ES-I3 (cell line): Measurements from ENCODE around the gene CCDC9.

Experiments used
- H3K36me3 ChIP-seq: 2 replicates; pipeline ENCODE4 v1.6.1; 2013; ENCODE audit warnings: mild to moderate bottlenecking, low read length, control low read depth, moderate library complexity; ENCODE audit not compliant: insufficient read depth
- H3K4me1 ChIP-seq: 2 replicates; pipeline ENCODE4 v1.6.1; 2013; ENCODE audit warnings: mild to moderate bottlenecking, control low read depth, low read length; ENCODE audit not compliant: insufficient read depth
- H3K9ac ChIP-seq: 2 replicates; pipeline ENCODE4 v1.6.1; 2013; ENCODE audit warnings: low read depth, mild to moderate bottlenecking, low read length, moderate library complexity
- H3K9me3 ChIP-seq: 2 replicates; pipeline ENCODE4 v1.6.1; 2013; ENCODE audit warnings: mild to moderate bottlenecking, low read length, moderate library complexity; ENCODE audit not compliant: control insufficient read depth, insufficient read depth

The CCDC9 gene

DNA sequence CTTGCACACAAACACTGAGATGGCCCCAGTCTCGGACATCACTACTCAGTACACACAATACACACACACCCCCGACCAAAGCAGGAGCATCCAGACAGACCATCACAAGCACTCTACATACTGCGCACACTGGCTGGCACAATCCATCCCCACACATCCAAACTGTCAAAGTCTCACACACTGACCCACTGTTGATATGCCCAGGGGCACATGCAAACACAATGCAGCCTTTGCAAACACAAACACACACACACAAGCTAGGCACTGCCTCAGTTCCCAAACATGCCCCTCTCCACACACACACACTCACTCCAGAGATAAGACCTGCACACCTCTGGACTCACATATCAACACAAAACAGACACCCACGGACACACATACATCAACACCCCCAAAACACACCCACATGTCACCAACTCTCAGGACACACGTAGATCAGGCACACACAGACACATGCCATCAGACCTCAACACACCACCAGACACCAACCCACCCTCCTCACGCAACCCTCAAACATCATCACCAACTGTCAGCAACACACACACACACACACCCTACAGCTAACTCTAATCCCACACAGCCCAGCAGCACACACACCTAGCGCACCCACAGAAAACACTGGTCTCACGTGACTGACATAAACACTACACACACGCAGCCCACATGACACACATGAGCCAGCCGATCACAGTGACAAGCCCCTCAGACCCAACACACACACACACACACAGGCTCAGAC lies 27.2 kb upstream of the CCDC9 start:
- H3K36me3 ChIP-seq = peaks cover 7% of the 10 kb centered on the region
- H3K4me1 ChIP-seq = peaks cover 14% of the 10 kb centered on the region
- no peaks in the 10 kb centered on the region for H3K9me3 ChIP-seq
- H3K9ac ChIP-seq = peak overlapping the region; percentile 75

DNA sequence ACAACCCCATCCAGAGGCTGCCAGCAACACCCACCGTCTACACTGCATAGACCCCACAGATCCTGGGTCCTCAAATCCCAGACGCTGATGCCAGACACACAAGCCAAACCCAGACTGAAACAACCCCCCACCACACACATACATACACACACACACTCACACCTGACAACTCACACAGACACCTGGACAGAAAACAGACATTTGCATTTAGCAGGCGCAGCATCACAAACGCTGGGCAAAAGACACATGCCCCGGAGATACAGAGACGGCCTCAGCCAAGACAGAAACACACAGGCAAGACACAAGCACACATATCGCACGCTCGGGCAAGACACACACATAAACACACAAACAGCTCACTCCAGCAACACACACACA lies 26.7 kb upstream of the CCDC9 start:
- Histone ChIP-seq H3K9me3 (no peaks in the 10 kb centered on the region), H3K36me3 (peaks cover 7% of the 10 kb centered on the region), H3K4me1 (peaks cover 14% of the 10 kb centered on the region), H3K9ac (peak overlapping the region; percentile 75)

DNA sequence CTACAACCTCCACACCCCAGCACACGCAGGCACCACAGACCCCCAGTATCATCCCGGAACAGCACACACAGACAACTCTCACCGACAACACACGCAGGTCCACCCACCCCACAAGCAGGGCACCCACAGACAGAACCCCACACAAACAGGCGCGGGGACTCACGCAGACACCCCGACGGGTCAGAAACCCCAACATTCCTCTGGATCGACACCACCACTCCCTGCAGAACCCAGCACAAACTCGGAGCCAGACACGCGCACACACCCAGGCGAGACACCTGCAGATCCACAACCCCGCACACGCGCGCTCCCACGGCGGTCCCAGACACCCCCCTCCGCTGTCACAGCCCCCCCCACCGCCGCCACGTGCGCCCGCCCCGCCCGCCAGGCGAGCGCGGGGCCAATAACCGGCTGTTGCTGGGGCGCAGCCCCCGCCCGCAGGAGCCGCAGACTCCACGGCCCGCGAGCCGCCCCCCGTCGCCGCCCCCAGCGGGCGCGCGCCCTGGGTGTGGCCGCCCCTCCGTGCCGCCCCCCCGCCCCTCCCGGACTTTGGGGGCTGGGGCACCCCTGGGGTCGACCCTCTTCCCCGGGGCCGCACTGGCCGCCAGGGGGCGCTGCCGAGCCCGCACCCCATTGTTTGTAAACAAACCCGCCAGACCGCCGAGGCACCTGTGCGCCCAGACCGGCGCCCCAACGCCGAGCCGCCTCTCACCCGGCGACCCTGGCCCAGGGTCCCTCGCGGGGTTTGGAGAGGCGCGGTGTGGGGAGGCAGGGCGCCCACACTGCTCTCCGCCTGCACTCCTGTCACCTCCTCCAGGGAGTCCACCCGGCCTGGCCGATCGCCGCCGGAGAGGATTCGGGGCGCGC lies 26.0 kb upstream of the CCDC9 start:
- Histone ChIP-seq H3K9me3 (no peaks in the 10 kb centered on the region), H3K36me3 (peaks cover 4% of the 10 kb centered on the region), H3K4me1 (peaks cover 14% of the 10 kb centered on the region), H3K9ac (peak overlapping the region; percentile 75)

DNA sequence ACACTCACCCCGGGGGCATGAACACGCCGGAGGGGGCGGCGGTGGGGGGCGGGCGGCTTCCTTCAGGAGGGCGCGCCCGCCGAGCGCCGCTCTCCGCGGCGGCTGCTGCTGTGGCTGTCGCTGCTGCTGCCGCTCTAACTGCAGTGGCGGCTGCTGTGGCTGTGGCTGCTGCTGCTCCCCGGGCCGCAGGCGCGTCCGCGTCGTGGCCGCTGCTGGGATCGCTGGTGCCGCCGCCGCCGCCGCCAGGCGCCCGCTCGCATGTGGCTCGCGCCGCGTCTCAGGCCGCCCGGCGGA lies 25.5 kb upstream of the CCDC9 start, which contains the start of gene BBC3:
Gene BBC3, minus strand, starts transcription at position 279 of the 294 bp plus-strand sequence. CDS start 2,768 bp downstream, outside the sequence.
- H3K9me3 ChIP-seq = no peaks in the 10 kb centered on the region
- peak within 1 kb of the TSS; percentile 75 for H3K9ac ChIP-seq
- H3K4me1 ChIP-seq = peaks cover 10% of the 10 kb centered on the region; the same call in 1 of the 2 replicates
- H3K36me3 ChIP-seq = no peaks in the 10 kb centered on the region

DNA sequence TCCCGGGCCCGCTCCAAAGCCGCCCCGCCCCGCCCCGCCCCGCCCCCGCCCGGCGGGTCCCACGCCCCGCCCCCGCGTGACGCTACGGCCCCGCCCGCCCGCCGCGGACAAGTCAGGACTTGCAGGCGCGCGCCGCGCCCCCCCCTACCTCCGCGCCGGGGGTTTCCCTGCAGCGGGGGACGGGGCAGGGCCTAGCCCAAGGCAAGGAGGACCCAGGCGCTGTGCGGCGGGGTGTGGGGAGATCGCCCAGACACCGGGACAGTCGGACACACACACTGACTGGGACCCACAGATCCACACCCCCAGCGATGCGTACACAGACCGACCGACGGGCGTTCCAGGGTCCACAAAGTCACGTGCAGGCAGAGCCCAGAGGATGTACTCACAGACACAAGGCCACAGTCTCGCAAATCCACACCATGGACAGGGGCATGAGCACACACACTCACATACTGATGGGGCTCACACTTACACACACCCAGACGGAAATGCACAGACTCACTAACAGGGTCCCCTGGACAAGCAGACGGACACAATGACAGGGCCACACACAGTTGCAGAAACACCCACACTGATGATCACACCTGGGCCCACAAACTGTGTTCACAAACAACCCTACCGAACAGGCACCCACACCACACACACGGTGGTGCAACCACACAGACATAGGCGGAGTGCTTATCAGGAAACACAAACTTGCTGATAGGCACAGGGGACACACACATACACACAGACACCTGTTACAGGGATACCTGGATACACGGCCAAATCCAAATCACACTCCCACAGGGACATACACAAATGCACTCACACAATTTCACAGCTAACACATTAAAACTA lies 24.9 kb upstream of the CCDC9 start:
- H3K9ac ChIP-seq = peak overlapping the region; percentile 12
- peaks cover 10% of the 10 kb centered on the region; the same call in 1 of the 2 replicates for H3K4me1 ChIP-seq
- H3K36me3 ChIP-seq = no peaks in the 10 kb centered on the region
- H3K9me3 ChIP-seq = no peaks in the 10 kb centered on the region

DNA sequence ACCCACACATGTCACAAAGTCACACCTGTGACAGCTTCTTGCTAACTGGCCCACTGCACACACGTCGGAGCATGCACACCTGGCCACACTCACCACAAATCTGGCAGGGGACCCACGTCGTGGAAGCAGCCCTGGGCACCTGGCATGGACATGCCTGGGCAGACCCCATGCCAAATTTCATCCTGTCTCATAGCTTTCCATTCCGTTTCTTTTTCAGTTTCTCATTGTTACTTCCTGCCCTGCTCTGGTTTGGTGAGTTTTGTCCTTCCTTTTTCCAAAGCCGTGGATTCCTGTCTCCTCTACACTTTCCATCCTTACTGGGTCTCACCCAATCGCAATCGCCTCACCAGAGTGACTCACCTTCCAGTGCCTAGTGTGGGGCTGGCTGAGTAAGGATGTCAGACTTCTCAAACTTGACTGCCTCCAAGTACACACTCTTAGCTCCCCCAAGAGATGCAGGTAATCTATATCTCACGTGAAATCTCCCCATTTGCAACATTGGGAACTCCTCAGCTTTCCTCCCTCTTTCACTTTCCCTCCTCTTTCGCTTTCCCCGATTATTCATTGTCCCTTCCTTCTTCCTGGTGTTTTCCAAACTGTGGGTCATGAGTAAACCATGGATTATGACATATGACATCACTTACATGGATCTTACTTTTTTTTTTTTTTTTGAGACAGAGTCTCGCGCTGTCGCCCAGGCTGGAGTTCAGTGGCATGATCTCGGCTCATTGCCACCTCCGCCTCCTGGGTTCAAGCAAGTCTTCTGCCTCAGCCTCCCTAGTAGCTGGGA lies 23.7 kb upstream of the CCDC9 start:
- H3K9me3 ChIP-seq = no peaks in the 10 kb centered on the region
- peaks cover 10% of the 10 kb centered on the region; the same call in 1 of the 2 replicates for H3K4me1 ChIP-seq
- H3K9ac ChIP-seq = peak overlapping the region; percentile 24; the same call in 1 of the 2 replicates
- no peaks in the 10 kb centered on the region for H3K36me3 ChIP-seq

DNA sequence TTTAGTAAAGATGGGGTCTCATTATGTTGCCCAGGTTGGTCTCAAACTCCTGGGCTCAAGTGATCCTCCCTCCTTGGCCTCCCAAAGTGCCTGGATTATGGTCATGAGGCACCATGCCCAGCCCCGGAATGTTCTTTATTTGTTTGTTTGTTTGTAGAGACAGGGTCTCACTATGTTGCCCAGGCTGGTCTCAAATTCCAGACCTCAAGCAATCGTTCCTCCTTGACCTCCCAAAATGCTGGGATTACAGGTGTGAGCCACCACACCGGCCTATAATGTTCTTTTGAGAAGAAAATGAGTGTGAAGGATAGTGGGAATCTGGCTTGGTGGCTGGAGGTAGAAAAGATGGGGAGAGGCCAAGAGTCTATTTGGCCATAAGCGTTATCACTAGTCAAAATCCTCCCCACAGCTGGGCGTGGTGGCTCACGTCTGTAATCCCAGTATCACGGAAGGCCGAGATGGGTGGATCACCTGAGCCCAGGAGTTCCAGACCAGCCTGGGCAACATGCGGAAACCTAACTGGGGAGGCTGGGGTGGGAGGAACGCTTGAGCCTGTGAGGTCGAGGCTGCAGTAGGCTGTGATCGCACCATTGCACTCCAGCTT lies 20.2 kb upstream of the CCDC9 start:
- Histone ChIP-seq H3K36me3 (no peaks in the 10 kb centered on the region), H3K4me1 (peaks cover 20% of the 10 kb centered on the region), H3K9me3 (no peaks in the 10 kb centered on the region), H3K9ac (no peak overlapping the region)

DNA sequence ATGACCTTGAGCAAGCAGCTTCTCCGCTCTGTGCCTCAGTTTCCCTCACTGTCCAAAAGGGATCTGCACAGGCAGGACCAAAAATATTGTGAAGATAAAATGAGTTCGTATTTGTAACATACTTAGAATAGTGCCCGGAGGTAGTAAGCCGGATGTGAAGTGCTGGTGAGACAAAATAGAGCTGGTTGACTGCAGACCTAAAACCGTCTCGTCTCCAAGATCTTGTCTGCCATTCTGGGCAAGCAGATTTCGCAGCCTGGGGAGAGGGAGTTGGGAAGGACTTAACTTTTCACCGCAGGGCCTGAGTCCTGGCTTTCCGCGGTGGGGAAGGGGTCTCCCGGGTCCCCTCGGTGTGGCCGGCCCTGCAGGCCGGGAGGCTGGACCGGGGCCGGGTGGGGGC lies 17.2 kb upstream of the CCDC9 start:
- no peaks in the 10 kb centered on the region for H3K36me3 ChIP-seq
- no peaks in the 10 kb centered on the region for H3K9me3 ChIP-seq
- H3K9ac ChIP-seq = peak overlapping the region; percentile 65
- peaks cover 16% of the 10 kb centered on the region for H3K4me1 ChIP-seq

DNA sequence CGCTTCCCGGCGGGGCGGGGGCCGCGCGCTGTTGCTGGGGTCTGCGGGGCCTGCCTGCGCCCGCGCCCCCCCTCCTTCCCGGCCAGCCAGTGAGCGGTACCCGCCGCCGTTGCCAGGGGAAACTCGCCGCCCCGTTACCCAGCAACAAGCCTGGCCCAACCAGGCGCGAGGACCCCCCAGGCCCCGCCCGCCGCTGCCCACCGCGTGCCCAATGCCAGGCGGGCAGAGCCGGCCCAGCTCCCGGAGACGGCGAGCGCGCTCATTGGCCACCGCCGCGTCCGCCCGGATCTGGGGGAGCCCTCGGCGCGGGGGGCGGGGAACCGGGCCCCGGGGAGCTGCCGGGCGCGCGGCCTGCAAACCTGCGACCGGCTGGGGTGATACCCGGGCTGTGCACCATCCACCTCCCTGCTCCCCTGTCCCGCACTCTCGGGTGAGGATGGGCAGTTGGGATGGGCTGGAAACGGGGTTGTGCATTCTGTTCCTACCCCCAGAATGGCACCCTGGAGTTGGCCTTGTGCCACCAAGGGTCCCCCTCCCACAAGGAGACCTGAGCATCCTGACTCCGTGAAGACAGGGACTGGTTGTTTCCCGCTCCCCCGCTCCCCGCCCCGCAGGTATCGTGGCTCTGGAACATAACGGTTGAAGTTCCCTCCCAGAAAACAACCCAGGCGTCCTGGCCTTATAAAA lies 16.6 kb upstream of the CCDC9 start:
- H3K36me3 ChIP-seq = no peaks in the 10 kb centered on the region
- H3K9me3 ChIP-seq = no peaks in the 10 kb centered on the region
- peak overlapping the region; percentile 65; the same call in 1 of the 2 replicates for H3K9ac ChIP-seq
- peaks cover 17% of the 10 kb centered on the region for H3K4me1 ChIP-seq

DNA sequence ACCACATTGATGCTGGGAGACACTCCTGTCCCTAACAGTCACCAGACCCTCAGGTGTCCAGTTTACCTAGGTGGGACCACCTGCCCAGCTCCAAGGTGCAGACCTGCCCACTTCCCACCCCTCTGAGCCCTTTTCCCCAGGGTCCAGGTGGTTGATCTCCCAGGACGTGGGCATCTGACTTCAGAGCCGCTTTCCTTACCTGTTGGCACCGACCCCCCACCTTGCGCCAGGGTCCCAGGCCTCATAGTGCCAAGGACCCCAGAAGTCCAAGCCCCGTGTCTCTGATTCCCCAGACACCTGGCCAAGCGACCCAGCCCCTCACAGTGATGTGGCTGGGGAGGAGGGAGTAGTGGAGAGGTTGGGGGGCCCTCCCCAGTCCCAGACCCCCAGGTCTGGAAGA lies 15.8 kb upstream of the CCDC9 start:
- Histone ChIP-seq H3K36me3 (no peaks in the 10 kb centered on the region), H3K9me3 (no peaks in the 10 kb centered on the region), H3K9ac (peak overlapping the region; percentile 39), H3K4me1 (peaks cover 18% of the 10 kb centered on the region)

DNA sequence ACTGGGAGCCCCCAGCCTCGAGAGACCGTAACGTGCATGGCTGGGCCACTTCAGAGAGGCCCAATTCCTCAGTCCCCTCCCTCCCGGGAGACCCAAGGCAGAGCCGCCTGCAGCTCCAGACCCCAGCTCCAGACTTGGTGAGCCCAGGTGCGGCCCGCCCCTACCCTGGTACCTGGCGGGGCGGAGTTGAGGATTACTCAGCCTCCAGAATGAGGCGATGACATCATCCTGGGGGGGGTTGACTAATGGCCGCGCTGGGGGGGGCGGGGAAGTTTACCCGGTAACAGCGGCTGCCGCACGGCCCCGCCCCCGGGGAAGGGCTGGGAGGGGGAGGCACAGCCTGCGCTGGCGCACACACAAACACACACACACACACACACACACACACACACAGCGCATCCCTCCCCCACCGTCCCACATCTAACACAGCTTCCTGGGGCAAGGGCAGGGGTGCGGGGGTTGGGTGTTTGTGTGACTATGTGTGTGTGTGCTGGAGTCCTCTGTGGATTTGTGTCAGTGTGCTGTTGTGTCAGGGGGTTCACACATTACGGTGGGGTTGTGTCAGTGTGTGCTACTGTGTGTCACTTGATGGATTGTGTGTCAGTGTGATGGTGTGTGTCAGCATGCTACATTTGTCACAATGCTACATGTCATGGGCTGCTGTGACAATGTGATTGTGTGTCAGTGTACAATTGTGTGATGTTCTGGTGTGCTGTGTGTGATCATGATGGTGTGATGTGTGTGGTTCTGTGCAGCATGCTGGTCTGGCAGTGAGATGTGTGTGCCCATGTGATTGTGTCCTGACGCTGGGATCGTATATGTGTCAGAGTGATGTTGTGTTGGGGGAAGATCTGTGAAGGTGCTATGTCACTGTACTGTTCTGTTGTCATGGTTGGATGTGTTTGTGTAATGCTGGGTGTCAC lies 15.1 kb upstream of the CCDC9 start:
- H3K36me3 ChIP-seq = no peaks in the 10 kb centered on the region
- H3K9ac ChIP-seq = peak overlapping the region; percentile 39; the same call in 1 of the 2 replicates
- H3K9me3 ChIP-seq = no peaks in the 10 kb centered on the region
- H3K4me1 ChIP-seq = peaks cover 18% of the 10 kb centered on the region

DNA sequence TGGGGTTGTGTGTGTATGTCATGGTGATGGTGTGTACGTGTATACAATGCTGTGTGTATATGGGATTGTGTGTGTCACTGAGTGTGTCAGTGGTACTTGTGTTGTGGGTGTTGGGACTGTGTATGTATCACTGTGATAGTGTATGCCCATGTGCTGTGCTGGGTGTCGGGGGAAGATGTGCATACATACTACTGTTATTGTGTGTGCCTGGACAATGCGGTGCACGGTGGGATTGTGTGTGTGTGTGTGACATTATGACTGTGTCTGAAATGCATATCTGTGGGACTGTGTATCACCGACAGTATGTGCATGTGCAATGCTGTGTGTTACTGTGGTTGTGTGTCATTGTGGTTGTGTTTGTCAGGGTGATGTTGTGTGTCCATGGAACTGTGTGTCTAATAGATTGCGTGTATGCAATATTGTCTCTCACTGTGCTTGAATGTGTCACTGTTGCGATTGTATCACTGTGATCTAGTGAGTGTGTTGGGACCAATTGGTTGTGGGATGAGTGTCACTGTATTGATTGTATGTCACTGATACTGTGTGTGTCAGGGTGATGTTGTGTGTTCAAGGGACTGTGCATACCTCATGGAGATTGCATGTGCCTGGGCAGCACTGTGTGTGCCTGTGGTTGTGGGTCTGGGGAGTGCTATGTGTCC lies 14.3 kb upstream of the CCDC9 start:
- Histone ChIP-seq H3K36me3 (no peaks in the 10 kb centered on the region), H3K9ac (no peak overlapping the region), H3K9me3 (no peaks in the 10 kb centered on the region), H3K4me1 (peaks cover 18% of the 10 kb centered on the region)
